PC-9 (cell line): ENCODE measurements around the gene RASGEF1C.

ENCODE experiments used
- EZH2 ChIP-seq: fragments of 200-600 bp; sonication (generic); IDR thresholded peaks from 2 replicates; pipeline ENCODE4 v1.8.0; 2017; ENCODE audit warnings: antibody characterized with exemption, low read depth
- TF ChIP-seq, protein P1 (sequence below): fragments of 200-600 bp; sonication (generic); conservative IDR thresholded peaks from 2 replicates; pipeline ENCODE4 v1.6.1; 2017; ENCODE audit warnings: mixed run types, antibody characterized with exemption, mild to moderate bottlenecking, moderate library complexity

DNA sequence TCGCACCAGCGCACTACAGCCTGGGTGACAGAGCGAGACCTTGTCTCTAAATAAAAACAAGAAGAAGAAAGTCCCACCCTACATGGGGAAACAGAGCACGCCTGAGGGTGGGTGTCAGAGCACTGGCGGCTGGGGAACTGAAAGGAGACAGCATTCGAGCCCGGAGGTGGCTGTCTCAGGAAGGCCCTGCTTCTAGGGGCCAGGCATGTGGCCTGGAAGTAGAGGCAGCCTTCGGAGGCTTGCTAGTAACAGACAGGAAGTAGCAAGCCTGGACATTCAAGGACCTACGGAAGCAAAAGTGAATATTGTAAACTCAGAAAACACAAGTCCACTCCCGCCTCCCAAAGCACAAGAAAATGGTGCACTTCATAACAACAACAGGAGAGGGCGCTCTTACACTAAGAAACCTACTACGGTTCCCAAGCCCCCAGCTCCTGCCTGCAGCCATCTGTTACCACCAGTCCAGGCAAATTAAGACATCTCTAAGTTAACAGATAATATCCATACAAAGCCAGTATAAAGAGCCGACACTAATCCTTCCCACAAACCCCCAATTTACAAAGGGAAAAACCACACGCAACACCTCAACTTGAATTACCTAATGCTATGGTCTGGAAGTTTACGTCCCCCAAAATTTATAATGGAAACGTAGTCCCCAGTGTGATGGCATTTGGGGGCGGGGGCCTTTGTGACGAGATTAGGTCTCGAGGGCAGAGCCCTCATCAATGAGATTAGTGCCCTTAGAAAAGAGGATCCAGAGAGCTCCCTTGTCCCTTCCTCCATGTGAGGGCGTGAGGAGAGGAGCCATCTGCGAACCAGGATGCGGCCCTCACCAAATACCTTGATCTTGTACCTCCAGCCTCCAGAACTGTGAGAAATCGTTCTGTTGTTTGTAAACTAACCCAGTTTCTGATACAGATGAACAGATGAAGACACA lies 7.7 kb downstream of the RASGEF1C start:
- TF ChIP-seq, protein P1, sequence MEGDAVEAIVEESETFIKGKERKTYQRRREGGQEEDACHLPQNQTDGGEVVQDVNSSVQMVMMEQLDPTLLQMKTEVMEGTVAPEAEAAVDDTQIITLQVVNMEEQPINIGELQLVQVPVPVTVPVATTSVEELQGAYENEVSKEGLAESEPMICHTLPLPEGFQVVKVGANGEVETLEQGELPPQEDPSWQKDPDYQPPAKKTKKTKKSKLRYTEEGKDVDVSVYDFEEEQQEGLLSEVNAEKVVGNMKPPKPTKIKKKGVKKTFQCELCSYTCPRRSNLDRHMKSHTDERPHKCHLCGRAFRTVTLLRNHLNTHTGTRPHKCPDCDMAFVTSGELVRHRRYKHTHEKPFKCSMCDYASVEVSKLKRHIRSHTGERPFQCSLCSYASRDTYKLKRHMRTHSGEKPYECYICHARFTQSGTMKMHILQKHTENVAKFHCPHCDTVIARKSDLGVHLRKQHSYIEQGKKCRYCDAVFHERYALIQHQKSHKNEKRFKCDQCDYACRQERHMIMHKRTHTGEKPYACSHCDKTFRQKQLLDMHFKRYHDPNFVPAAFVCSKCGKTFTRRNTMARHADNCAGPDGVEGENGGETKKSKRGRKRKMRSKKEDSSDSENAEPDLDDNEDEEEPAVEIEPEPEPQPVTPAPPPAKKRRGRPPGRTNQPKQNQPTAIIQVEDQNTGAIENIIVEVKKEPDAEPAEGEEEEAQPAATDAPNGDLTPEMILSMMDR: peak; percentile 60
- TF ChIP-seq EZH2: no peak
